ENCODE results near the gene L3MBTL4.

The L3MBTL4 gene

DNA sequence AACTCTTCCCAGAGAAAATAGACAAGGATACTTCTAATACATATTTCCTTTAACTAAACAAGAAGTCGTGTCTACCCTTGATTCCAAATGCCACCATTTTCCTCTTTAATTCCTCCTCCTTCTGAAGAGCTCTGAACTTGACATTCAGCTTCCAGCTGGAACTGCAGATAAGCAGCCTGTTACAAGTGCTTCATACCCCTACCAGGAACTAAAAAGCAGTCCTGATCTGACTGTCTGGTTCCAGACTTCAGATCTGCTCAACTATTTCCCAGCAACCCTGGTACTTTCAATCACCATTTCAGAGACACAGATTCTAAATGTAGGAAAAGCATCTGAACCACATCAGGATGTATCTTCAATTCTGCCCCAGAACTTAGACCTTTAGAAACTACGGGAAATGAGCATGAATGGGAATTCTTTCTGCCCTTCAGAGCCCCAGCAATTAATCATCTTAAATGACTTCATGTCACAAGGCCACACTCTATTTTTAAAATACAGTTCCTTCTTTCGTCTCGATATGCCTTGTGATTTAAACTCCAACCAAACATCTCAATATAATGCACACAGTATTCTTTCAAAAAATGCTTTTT, 159.5 kb downstream of the L3MBTL4 start:
- no peak for DNase-seq (ENCODE audit: low read depth in 2 of 2)

DNA sequence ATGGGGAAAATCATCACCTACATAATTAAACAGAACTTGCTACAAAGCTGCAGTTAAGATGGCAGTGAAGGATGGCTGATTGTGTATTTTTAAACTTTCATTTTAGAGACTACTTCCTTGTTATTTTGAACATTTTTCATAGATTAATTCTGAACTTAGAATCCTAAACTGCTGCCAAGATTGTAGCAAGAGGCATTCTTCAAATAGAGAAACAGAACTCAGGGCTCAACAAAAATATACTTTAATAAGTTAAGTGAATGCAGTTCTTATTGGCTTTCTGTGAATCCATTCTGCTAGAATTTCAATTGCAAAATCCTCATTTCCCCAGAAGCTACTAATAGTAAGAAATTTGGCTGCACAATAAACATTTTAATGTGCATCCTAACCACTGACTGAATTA, 160.3 kb downstream of the L3MBTL4 start:
- DNase-seq (ENCODE audit: low read depth in 2 of 2): no peak

GRCh38 chr18:6251084-6251483, 163.6 kb downstream of the L3MBTL4 start:
- DNase-seq (ENCODE audit: low read depth in 2 of 2): no peak

GRCh38 chr18:6249788-6250187, 164.9 kb downstream of the L3MBTL4 start:
- DNase-seq (ENCODE audit: low read depth in 2 of 2): no peak

DNA sequence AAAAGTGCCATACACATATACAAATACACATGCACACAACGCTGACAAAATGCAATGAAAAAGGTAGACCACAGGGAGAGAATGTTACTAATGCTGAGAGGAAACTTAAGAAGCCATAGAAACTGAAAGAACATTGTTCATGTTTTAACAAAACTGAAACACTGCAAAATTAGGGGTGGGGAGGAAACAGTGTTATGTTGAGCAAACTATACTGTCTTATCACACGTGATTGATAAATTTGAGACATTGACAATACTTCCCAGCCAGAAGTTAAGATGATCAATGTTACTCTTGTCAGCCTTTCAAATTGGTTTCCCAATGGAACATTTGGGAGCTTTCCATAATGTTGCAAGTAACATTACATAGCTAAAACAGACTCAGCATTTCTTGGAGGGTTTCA, 165.5 kb downstream of the L3MBTL4 start:
- no peak for DNase-seq (ENCODE audit: low read depth in 2 of 2)

GRCh38 chr18:6248017-6248416, 166.7 kb downstream of the L3MBTL4 start:
- no peak for DNase-seq (ENCODE audit: low read depth in 2 of 2)

- no peak for DNase-seq (ENCODE audit: low read depth in 2 of 2)
These were observed 172.7 kb downstream of the L3MBTL4 start for GRCh38 chr18:6242004-6242403.

- no peak for DNase-seq (ENCODE audit: low read depth in 2 of 2)
These were observed 175.0 kb downstream of the L3MBTL4 start for GRCh38 chr18:6239716-6240115.

DNA sequence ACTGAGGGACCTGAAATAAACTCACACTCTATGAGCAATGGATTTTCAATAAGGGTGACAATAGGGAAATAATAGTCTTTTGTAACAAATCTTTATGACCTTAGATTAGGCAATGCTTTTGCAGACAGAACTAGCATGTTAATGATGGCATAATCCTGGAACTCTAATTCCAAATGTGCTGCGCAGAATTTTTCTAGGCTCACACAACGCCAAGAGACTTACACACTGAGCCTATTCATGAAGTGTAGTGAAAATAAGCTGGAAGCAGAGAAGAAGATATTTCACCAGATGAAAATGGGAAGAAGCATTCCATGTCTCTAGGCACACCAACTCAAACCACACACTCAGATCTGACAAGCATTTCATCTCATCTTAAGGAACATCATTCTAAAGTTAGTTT, 178.5 kb downstream of the L3MBTL4 start:
- no peak for DNase-seq (ENCODE audit: low read depth in 2 of 2)

DNA sequence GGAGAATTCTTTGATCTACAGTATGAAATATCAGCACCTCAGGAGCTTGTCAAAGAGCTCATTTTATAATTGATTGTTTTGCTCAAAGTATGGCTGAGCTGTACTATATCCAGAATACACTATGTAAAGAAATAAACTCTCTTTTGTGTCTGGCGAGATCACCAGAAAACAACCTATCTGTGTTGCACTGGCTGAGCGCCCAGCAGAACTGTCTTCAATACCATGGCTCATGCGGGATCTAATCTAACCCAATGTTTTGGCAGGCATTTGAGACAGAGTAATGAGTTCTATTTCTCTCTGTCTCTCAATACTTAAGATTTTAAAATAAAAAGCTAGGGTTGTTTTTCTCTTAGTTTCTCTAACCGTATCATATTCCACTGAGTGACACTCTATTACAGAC, 192.4 kb downstream of the L3MBTL4 start:
- DNase-seq (ENCODE audit: low read depth in 2 of 2): no peak

DNA sequence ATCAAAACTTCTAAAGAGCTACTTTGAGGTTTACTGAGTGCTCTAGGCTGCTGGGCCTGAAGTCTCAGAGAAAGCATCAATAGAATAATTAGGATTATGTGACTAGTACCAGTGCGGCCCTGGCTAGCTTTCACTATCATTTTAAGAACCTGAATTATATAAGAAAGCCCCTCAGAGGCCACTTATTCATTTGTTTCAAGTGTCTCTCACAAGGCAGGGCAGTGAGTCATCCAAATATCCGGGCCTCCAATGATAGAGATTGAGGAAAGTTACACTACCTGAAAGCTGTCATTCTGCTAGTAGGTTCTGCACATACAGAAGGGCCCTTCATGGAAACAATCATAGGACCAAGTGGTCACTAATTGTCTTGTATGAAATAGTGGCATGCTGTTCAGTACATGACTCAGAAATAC, 193.1 kb downstream of the L3MBTL4 start:
- DNase-seq (ENCODE audit: low read depth in 2 of 2): no peak

GRCh38 chr18:6220129-6220528, 194.6 kb downstream of the L3MBTL4 start:
- no peak for DNase-seq (ENCODE audit: low read depth in 2 of 2)

- DNase-seq (ENCODE audit: low read depth in 2 of 2): no peak
These were observed 195.5 kb downstream of the L3MBTL4 start for GRCh38 chr18:6219116-6219717.

DNA sequence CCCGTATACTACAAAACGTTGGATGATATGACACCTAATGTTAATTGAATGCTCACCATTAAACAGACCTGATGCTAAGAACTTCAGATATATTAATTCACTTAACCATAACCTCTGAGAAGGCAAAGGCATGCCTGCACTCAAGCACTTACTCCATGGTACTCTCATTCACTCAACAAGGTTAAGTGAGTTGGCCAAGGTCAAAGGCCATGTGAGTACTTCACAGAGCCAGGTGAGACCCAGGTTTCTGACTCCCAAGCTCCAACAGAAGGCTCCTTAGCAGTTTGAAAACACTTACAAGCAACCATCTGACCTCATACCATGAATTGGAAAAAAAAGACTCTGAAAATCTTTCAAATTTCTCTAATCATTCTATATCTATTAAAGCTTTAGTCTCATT, 198.8 kb downstream of the L3MBTL4 start:
- no peak for DNase-seq (ENCODE audit: low read depth in 2 of 2)

DNA sequence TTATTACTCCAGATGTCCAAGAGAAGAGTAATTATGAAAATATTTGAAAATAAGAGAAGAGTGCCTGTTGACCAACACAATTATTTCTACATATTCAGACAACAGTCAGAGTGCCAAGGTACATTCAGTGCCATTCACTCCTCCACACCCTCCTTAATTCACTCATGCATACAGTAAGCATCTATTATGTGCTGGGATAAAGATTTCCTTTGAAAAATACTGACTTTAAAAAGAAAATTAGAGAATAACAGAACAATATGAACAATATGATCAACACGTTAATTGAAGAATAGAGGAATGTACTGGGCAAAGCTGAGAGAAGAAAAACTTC, 203.6 kb downstream of the L3MBTL4 start:
- DNase-seq (ENCODE audit: low read depth in 2 of 2): no peak

GRCh38 chr18:6210349-6211173, 204.2 kb downstream of the L3MBTL4 start:
- DNase-seq (ENCODE audit: low read depth in 2 of 2): no peak

DNA sequence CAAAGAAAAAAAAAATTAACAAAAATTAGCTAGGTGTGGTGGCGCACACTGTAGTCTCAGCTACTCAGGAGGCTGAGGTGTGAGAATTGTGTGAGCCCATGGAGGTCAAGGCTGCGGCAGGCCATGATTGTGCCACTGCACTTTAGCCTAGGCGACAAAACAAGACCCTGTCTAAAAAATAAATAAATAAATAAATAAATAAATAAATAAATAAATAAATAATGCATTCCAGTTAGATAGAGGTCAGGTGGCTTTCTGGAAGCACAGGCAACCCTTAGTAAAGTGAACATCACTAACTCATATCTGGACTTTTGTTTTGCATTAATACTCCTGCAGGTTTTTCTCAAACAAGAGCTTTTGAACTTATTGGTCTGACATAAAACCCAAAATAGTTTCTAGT, 206.8 kb downstream of the L3MBTL4 start:
- no peak for DNase-seq (ENCODE audit: low read depth in 2 of 2)

DNA sequence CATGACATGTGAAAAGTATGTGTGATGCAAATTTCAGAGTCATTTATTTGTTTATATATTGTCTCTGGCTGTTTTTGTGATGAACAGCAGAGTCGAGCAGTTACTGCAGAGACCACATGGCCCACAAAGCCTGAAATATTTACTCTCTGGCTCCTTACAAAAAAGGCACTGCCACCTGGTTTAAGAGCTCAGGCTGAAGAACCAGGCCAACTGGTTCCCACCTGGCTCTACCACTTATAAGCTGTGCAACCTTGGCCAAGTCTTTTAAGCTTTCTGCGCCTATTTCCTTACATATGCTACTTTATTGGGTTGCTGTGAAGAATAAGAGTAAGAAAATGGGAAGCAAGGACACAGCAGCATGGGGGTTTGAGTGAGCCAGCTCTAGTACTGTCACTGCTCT, 207.6 kb downstream of the L3MBTL4 start:
- no peak for DNase-seq (ENCODE audit: low read depth in 2 of 2)

DNA sequence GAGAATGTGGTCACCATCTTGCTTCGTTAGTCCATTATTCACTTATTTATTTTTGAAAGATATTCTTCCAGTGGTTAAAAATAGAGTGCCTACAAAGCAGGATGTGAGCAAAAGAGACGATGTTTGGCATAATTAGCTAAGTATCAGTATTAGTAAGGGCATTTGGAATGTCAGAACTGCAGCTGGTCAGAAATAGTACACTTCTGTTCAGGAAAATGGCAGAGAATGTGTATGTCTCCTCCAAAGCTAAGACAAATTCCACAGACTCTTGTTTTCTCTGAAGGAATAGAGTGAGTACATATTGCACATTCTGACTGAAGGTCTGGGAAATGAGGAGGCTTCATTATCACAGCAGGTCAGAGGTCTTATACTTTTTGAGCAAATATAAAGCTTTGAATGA, 209.0 kb downstream of the L3MBTL4 start:
- no peak for DNase-seq (ENCODE audit: low read depth in 2 of 2)

GRCh38 chr18:6204476-6204875, 210.2 kb downstream of the L3MBTL4 start:
- no peak for DNase-seq (ENCODE audit: low read depth in 2 of 2)

DNA sequence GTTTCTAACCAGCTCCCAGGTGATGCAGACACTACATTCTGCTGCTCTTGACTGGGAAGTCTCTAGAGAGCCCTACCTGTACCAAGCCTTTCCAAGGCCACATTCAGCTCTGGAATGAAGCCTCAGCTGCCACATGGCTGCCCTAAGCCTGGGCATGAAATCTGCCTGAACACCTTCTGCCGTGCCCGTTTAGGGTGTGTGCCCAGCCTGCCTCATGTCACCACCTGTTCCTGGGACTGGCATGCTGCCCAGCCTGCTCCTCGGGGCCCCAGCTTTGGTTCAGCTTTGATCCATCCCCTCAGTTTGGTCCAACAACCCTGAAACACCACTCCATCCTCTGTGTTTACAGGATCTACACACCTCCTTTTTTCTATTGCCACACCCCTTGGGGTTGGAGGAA, 210.9 kb downstream of the L3MBTL4 start:
- no peak for DNase-seq (ENCODE audit: low read depth in 2 of 2)

GRCh38 chr18:6202861-6203260, 211.8 kb downstream of the L3MBTL4 start:
- DNase-seq (ENCODE audit: low read depth in 2 of 2): no peak

DNA sequence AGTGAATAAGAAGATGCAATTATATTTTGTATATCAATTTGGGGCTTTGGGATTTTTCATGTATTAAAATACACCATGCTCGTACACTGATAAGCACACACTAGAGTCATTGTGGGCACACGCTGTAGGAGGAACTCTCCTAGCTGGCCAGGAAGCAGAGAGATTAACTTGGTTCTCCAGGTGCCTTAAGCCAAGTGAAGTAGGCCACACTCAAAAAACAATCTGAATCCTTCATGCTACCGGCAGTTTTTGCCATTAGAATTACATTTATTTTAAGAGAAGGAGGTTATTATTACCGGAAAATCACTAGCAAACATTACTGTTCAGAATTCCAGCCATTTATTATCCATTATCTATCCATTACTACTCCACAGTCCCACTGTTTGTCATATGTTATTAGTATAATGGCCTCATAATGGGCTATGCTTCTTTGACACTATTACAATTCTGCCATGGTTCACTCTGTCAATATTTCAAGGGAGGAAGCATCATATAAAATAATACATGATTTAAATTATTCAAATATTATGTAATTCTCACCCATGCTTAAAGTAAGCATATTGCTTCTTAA, 214.4 kb downstream of the L3MBTL4 start:
- DNase-seq (ENCODE audit: low read depth in 2 of 2): no peak
